ENCODE data around the gene CDYL2.

GRCh38 chr16:80746231-80746630, 58.2 kb downstream of the CDYL2 start:
- TF ChIP-seq CTCF (IDR thresholded peaks at IDR 0.05; ENCODE audit: low read depth, low read length), result no peak
- no peak for TF ChIP-seq EZH2phosphoT487 (IDR thresholded peaks at IDR 0.05; ENCODE audit: low read depth)
